HG03025 (cell line): ENCODE data around the gene ESAM.
"Not testable (repeated sequence)": the region's sequence is repeated elsewhere in the genome, so short reads cannot be mapped to it uniquely, and the experiment has no call there.

Source experiments
- ATAC-seq: cut with Tn5 transposase; IDR thresholded peaks from one replicate; pipeline ENCODE4 v1.9.1; 2021; ENCODE audit warnings: mild to moderate bottlenecking, moderate library complexity; ENCODE audit not compliant: unreplicated experiment, low FRiP score

The ESAM gene

GRCh38 chr11:124776865-124777645, 15.0 kb upstream of the ESAM start:
- no peak for ATAC-seq

GRCh38 chr11:124770959-124771358, 8.9 kb upstream of the ESAM start:
- ATAC-seq, result not testable (repeated sequence)

- no peak for ATAC-seq
Measured at GRCh38 chr11:124769806-124770774, 8.0 kb upstream of the ESAM start.

- ATAC-seq, result no peak
Measured at GRCh38 chr11:124768914-124769313, 6.8 kb upstream of the ESAM start.

GRCh38 chr11:124766156-124766555, 4.1 kb upstream of the ESAM start:
- no peak for ATAC-seq

- peak; percentile 24 for ATAC-seq
Measured at GRCh38 chr11:124763156-124763947, 1.3 kb upstream of the ESAM start.

GRCh38 chr11:124762624-124763155, 600 bp upstream of the ESAM start:
- ATAC-seq, result peak; percentile 14

GRCh38 chr11:124761301-124762104, 587 bp downstream of the ESAM start:
- no peak for ATAC-seq

GRCh38 chr11:124760806-124761205, 1.3 kb downstream of the ESAM start:
- ATAC-seq, result no peak

- ATAC-seq, result no peak
Measured at GRCh38 chr11:124760205-124760652, 1.9 kb downstream of the ESAM start.

GRCh38 chr11:124759266-124760204, 2.6 kb downstream of the ESAM start:
- ATAC-seq, result no peak

GRCh38 chr11:124758355-124759265, 3.5 kb downstream of the ESAM start:
- peak; percentile 41 for ATAC-seq

GRCh38 chr11:124757320-124757719, 4.8 kb downstream of the ESAM start:
- ATAC-seq, result no peak

- no peak for ATAC-seq
Measured at GRCh38 chr11:124756753-124757227, 5.3 kb downstream of the ESAM start.

GRCh38 chr11:124756033-124756752, 5.9 kb downstream of the ESAM start:
- ATAC-seq, result no peak

GRCh38 chr11:124754710-124755109, 7.4 kb downstream of the ESAM start:
- no peak for ATAC-seq

- ATAC-seq, result no peak
Measured at GRCh38 chr11:124754309-124754708, 7.8 kb downstream of the ESAM start.
